ENCODE measurements around the gene OR1J1. TPM values are rescaled to one million over a fixed set of nuclear protein-coding genes. Genes with fewer than 3 reads are reported as not detected.
A peak's percentile ranks its signal among the peaks of the same experiment; 100 is the strongest.

OR1J1 gene
- total RNA-seq, 2 donors from 2014 or later = not detected

DNA sequence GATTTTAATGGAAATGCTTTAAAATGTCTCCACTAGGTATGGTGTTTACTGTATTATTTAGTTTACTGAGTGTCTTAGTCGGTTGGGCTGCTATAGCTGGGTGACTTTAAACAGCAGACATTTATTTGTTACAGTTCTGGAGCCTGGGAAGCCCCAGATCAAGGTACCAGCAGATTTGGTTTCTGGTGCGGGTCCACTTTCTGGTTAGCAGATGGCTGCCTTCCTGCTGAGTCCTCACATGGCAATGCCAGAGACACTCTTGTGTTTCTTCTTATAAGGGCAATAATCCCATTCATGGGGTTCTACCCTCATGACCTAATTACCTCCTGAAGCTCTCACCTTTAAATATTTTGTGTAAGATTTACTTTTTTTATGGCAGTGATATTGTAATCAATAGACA, 40.5 kb upstream of the OR1J1 start:
- Histone ChIP-seq H3K27ac (no peak overlapping the region), H3K36me3 (no peaks in the 10 kb centered on the region), H3K9me3 (no peaks in the 10 kb centered on the region), H3K27me3 (no peaks in the 10 kb centered on the region), H3K4me3 (no peak overlapping the region), H3K4me1 (no peaks in the 10 kb centered on the region)
- TF ChIP-seq, protein P1, sequence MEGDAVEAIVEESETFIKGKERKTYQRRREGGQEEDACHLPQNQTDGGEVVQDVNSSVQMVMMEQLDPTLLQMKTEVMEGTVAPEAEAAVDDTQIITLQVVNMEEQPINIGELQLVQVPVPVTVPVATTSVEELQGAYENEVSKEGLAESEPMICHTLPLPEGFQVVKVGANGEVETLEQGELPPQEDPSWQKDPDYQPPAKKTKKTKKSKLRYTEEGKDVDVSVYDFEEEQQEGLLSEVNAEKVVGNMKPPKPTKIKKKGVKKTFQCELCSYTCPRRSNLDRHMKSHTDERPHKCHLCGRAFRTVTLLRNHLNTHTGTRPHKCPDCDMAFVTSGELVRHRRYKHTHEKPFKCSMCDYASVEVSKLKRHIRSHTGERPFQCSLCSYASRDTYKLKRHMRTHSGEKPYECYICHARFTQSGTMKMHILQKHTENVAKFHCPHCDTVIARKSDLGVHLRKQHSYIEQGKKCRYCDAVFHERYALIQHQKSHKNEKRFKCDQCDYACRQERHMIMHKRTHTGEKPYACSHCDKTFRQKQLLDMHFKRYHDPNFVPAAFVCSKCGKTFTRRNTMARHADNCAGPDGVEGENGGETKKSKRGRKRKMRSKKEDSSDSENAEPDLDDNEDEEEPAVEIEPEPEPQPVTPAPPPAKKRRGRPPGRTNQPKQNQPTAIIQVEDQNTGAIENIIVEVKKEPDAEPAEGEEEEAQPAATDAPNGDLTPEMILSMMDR (IDR thresholded peaks at IDR 0.05) = no peak
- no peak for DNase-seq (ENCODE audit: low spot score)

DNA sequence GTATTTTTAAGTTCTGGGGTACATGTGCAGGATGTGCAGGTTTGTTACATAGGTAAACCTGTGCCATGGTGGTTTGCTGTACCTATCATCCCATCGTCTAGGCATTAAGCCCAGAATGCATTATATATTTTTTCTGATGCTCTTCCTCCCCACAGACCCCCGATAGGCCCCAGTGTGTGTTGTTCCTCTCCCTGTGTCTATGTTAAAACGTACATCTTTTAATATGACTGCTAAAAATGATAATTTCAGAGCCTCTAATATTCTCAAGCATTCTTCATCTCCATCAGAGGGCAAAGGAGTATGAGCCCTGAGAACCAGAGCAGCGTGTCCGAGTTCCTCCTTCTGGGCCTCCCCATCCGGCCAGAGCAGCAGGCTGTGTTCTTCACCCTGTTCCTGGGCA, 32.8 kb upstream of the OR1J1 start, which contains the start of gene OR1J2:
TSS of gene OR1J2 (plus strand) at position 301 of the 400 bp plus-strand sequence. CDS start at position 301, 0 bp downstream.
- Histone ChIP-seq H3K36me3 (no peaks in the 10 kb centered on the region), H3K27ac (no peak within 1 kb of the TSS), H3K9me3 (no peaks in the 10 kb centered on the region), H3K4me3 (no peak within 1 kb of the TSS), H3K4me1 (no peaks in the 10 kb centered on the region), H3K27me3 (no peaks in the 10 kb centered on the region)
- no peak for DNase-seq (ENCODE audit: low spot score)
- TF ChIP-seq, protein P1 (IDR thresholded peaks at IDR 0.05) = no peak

DNA sequence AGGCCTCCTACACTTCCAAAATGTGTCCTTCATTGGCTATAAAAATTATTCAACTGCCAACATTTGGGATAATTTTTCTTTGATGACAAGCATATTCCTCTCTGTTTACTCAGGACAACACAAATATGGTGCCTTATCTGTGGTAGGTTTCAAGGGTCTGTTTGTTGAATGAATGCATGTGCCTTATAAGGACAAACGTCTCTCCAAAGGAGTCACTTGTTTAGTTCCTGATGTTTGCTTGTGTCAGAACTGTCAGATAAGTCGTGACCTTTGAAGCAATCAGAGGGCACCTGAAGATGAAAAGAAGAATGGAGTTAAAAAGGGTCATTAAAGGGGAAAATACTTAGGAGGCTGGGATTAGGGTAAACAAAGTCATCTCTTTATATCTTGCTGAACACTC, 29.2 kb upstream of the OR1J1 start:
- Histone ChIP-seq H3K27ac (no peak overlapping the region), H3K36me3 (no peaks in the 10 kb centered on the region)

DNA sequence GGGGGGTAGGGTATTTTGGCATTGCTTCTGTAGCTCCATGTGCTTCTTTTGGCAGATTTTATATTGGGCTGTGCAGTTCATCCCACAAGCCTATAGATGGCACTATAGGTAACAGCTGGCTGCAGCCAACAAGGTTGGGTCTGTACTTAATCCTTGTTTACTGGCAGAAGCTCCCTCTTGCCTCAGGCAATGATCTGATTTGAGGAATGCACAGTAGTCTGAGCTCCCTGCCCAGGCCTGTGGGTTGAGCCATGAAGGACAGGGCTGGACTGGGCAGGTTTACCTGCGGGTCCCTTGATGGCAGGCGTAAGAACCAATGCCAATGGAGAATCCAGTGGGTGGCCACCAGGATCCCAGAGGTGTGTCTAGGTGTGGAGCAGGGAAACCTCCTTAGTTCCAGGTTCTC, 21.2 kb upstream of the OR1J1 start:
- TF ChIP-seq, protein P1 (IDR thresholded peaks at IDR 0.05) = peak; percentile 16 to 63

More for the DNA sequence above, 29.2 kb upstream of the OR1J1 start:
- DNase-seq (ENCODE audit: low spot score) = no peak
- Histone ChIP-seq H3K4me1 (no peaks in the 10 kb centered on the region), H3K27me3 (no peaks in the 10 kb centered on the region), H3K9me3 (no peaks in the 10 kb centered on the region), H3K4me3 (no peak overlapping the region)
- TF ChIP-seq, protein P1 (IDR thresholded peaks at IDR 0.05) = no peak

DNA sequence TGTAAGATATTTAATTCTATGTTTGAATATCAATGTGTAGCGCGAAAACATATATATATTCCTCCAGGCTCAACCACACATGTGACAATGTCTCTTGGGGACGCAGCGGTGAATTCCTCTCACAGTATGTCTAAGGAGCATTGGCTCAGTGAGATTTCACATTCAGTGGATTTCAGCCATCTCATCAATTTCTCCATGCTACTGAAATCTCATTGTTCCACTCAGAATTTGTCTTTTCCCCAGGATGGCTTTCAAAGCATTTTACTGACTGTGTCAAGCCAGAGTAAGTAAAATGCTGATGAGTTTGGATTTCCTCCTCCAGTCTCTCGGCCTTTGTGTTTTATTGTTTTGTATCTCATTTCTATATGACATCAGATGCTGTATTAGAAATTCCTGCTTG, 1.3 kb upstream of the OR1J1 start:
- TF ChIP-seq, protein P1 (IDR thresholded peaks at IDR 0.05) = no peak
- H3K36me3 ChIP-seq = no peaks in the 10 kb centered on the region
- H3K9me3 ChIP-seq = no peaks in the 10 kb centered on the region
- peaks cover 0 to 5% of the 10 kb centered on the region in 2 donors for H3K27me3 ChIP-seq
- H3K4me3 ChIP-seq = no peak overlapping the region
- no peaks in the 10 kb centered on the region for H3K4me1 ChIP-seq
- H3K27ac ChIP-seq = no peak overlapping the region
- DNase-seq (ENCODE audit: low spot score) = no peak

More for the DNA sequence above, 21.2 kb upstream of the OR1J1 start:
- Histone ChIP-seq H3K27ac (no peak overlapping the region), H3K4me3 (no peak overlapping the region), H3K4me1 (no peaks in the 10 kb centered on the region), H3K9me3 (peaks cover 0 to 15% of the 10 kb centered on the region in 2 donors), H3K27me3 (no peaks in the 10 kb centered on the region), H3K36me3 (no peaks in the 10 kb centered on the region)
- no peak for DNase-seq (ENCODE audit: low spot score)

DNA sequence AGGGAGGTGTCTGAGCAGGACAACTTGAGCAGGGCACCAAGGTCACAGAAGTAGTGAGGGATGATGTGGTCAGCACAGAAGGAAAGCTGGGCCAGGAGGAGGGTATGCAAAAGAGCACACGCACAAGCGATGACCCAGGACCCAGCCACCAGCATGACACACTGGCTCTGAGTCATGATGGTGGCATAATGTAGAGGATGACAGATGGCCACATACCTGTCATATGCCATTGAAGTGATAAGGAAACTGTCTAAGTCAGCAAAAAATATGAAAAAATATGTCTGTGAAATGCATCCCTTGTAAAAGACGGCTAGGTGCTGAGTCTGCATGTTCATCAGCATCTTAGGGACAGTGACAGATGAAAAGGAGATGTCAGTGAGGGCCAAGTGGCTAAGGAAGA, 380 bp downstream of the OR1J1 start:
- H3K27me3 ChIP-seq = peaks cover 0 to 5% of the 10 kb centered on the region in 2 donors
- no peak overlapping the region for H3K4me3 ChIP-seq
- no peak for DNase-seq (ENCODE audit: low spot score)
- no peaks in the 10 kb centered on the region for H3K4me1 ChIP-seq
- TF ChIP-seq, protein P1 (IDR thresholded peaks at IDR 0.05) = no peak
- H3K36me3 ChIP-seq = no peaks in the 10 kb centered on the region
- H3K9me3 ChIP-seq = no peaks in the 10 kb centered on the region
- no peak overlapping the region for H3K27ac ChIP-seq
